OCI-LY1 (cell line): ENCODE measurements around the gene MYO18A.

ENCODE experiments used
- H2AFZ ChIP-seq: fragments of 200-600 bp; sonication (generic), shearing (Covaris generic); 2 replicates; pipeline ENCODE4 v1.6.0; 2014; ENCODE audit warnings: antibody characterized with exemption, mild to moderate bottlenecking, low read length
- H3F3A ChIP-seq: fragments of 200-600 bp; sonication (generic), shearing (Covaris generic); 2 replicates; pipeline ENCODE4 v1.6.0; 2014; ENCODE audit warnings: mild to moderate bottlenecking, antibody characterized with exemption, low read length, moderate library complexity; ENCODE audit not compliant: insufficient read depth
- H3K27ac ChIP-seq: fragments of 200-600 bp; sonication (generic); 2 replicates; pipeline ENCODE4 v1.5.1; 2014; ENCODE audit warnings: low read length, mixed run types, mild to moderate bottlenecking, low read depth; ENCODE audit not compliant: poor library complexity, severe bottlenecking
- H3K27me3 ChIP-seq: fragments of 200-600 bp; sonication (generic); 2 replicates; pipeline ENCODE4 v1.6.0; 2014; ENCODE audit warnings: antibody characterized with exemption, mild to moderate bottlenecking, low read length, moderate library complexity; ENCODE audit not compliant: insufficient read depth
- H3K36me3 ChIP-seq: fragments of 200-600 bp; sonication (generic); 2 replicates; pipeline ENCODE4 v1.6.1; 2014; ENCODE audit warnings: mild to moderate bottlenecking, antibody characterized with exemption, low read length, moderate library complexity, mixed read lengths; ENCODE audit not compliant: insufficient read depth
- H3K4me1 ChIP-seq: fragments of 200-600 bp; sonication (generic); 2 replicates; pipeline ENCODE4 v1.5.1; 2014; ENCODE audit warnings: mild to moderate bottlenecking, low read length, moderate library complexity; ENCODE audit not compliant: insufficient read depth, severe bottlenecking
- H3K4me2 ChIP-seq: fragments of 200-600 bp; sonication (generic), shearing (Covaris generic); 2 replicates; pipeline ENCODE4 v1.6.1; 2014; ENCODE audit warnings: low read length
- H3K4me3 ChIP-seq: fragments of 200-600 bp; sonication (generic); 2 replicates; pipeline ENCODE4 v1.5.1; 2014; ENCODE audit warnings: low read length, low read depth, mild to moderate bottlenecking, mixed read lengths; ENCODE audit not compliant: poor library complexity, severe bottlenecking
- H3K79me2 ChIP-seq: fragments of 200-600 bp; shearing (Covaris generic); 2 replicates; pipeline ENCODE4 v1.6.1; 2016; ENCODE audit warnings: mixed run types, low read length, mixed read lengths; ENCODE audit not compliant: insufficient read depth
- H3K9ac ChIP-seq: fragments of 200-600 bp; sonication (generic), shearing (Covaris generic); 2 replicates; pipeline ENCODE4 v1.6.1; 2014; ENCODE audit warnings: mild to moderate bottlenecking, low read length, mixed read lengths
- H3K9me2 ChIP-seq: fragments of 200-600 bp; sonication (generic), shearing (Covaris generic); 2 replicates; pipeline ENCODE4 v1.6.1; 2014; ENCODE audit warnings: low read depth, mild to moderate bottlenecking, low read length, mixed read lengths
- H3K9me3 ChIP-seq: fragments of 200-600 bp; shearing (Covaris generic); 2 replicates; pipeline ENCODE4 v1.6.1; 2014; ENCODE audit warnings: low read length, mixed read lengths
- H4K20me1 ChIP-seq: fragments of 200-600 bp; sonication (generic), shearing (Covaris generic); 2 replicates; pipeline ENCODE4 v1.6.0; 2016; ENCODE audit warnings: mild to moderate bottlenecking, low read length; ENCODE audit not compliant: insufficient read depth
- CTCF ChIP-seq: fragments of 200-600 bp; sonication (generic), shearing (Covaris generic); IDR thresholded peaks from 2 replicates; pipeline ENCODE4 v1.5.1; 2017; ENCODE audit warnings: mild to moderate bottlenecking, antibody characterized with exemption, low read length, moderate library complexity, mixed read lengths
- EZH2 ChIP-seq: fragments of 200-600 bp; sonication (generic), shearing (Covaris generic); IDR thresholded peaks from 2 replicates; pipeline ENCODE4 v1.8.0; 2017; ENCODE audit warnings: borderline replicate concordance, mixed run types, mild to moderate bottlenecking, antibody characterized with exemption, low read length, moderate library complexity, mixed read lengths

The MYO18A gene

GRCh38 chr17:29069526-29070041, 110.6 kb downstream of the MYO18A start:
- H3K9me3 ChIP-seq = no peaks in the 10 kb centered on the region
- H3K9ac ChIP-seq = no peak overlapping the region
- H3K27ac ChIP-seq = no peak overlapping the region
- no peaks in the 10 kb centered on the region for H3F3A ChIP-seq
- no peaks in the 10 kb centered on the region for H3K79me2 ChIP-seq
- TF ChIP-seq CTCF (no peak), EZH2 (no peak)
- no peaks in the 10 kb centered on the region for H3K27me3 ChIP-seq
- no peak overlapping the region for H2AFZ ChIP-seq
- no peak overlapping the region for H3K4me2 ChIP-seq
- no peak overlapping the region for H3K4me3 ChIP-seq
- H3K36me3 ChIP-seq = no peaks in the 10 kb centered on the region
- no peaks in the 10 kb centered on the region for H4K20me1 ChIP-seq
- no peaks in the 10 kb centered on the region for H3K4me1 ChIP-seq
- no peaks in the 10 kb centered on the region for H3K9me2 ChIP-seq

GRCh38 chr17:29068818-29069217, 111.4 kb downstream of the MYO18A start:
- no peak overlapping the region for H3K27ac ChIP-seq
- no peaks in the 10 kb centered on the region for H3K4me1 ChIP-seq
- no peak overlapping the region for H3K9ac ChIP-seq
- no peaks in the 10 kb centered on the region for H3K9me3 ChIP-seq
- no peak for TF ChIP-seq CTCF
- TF ChIP-seq EZH2 = no peak
- no peaks in the 10 kb centered on the region for H3F3A ChIP-seq
- H3K27me3 ChIP-seq = no peaks in the 10 kb centered on the region
- no peaks in the 10 kb centered on the region for H4K20me1 ChIP-seq
- no peaks in the 10 kb centered on the region for H3K79me2 ChIP-seq
- no peak overlapping the region for H3K4me2 ChIP-seq
- no peak overlapping the region for H2AFZ ChIP-seq
- H3K36me3 ChIP-seq = no peaks in the 10 kb centered on the region
- no peaks in the 10 kb centered on the region for H3K9me2 ChIP-seq
- H3K4me3 ChIP-seq = no peak overlapping the region

GRCh38 chr17:29066606-29067005, 113.6 kb downstream of the MYO18A start:
- Histone ChIP-seq H3K27ac (no peak overlapping the region), H3K4me2 (no peak overlapping the region), H4K20me1 (no peaks in the 10 kb centered on the region), H3K27me3 (no peaks in the 10 kb centered on the region), H3K9me3 (no peaks in the 10 kb centered on the region), H2AFZ (no peak overlapping the region), H3K4me1 (no peaks in the 10 kb centered on the region), H3K9ac (no peak overlapping the region), H3K4me3 (no peak overlapping the region), H3K36me3 (no peaks in the 10 kb centered on the region), H3F3A (no peaks in the 10 kb centered on the region), H3K9me2 (no peaks in the 10 kb centered on the region), H3K79me2 (no peaks in the 10 kb centered on the region)
- TF ChIP-seq CTCF (no peak), EZH2 (no peak)
